Measurements from ENCODE around the gene PASD1. TPM values are rescaled to one million over a fixed set of nuclear protein-coding genes. Genes with fewer than 3 reads are reported as not detected.
"Not testable (repeated sequence)": the region's sequence is repeated elsewhere in the genome, so short reads cannot be mapped to it uniquely, and the experiment has no call there.

The PASD1 gene
- total RNA-seq, 3 donors from 2014 or later, result not detected

GRCh38 chrX:151537572-151537971 lies 25.9 kb upstream of the PASD1 start:
- no peaks in the 10 kb centered on the region for H3K36me3 ChIP-seq (ENCODE audit: low read depth)
- ATAC-seq (no peak), DNase-seq (no peak)
- TF ChIP-seq CTCF (IDR thresholded peaks at IDR 0.05), result no peak
- no peaks in the 10 kb centered on the region for H3K4me1 ChIP-seq (ENCODE audit: low read depth)
- no peak overlapping the region for H3K4me3 ChIP-seq
- intact Hi-C loops (cut with DNase I, micrococcal nuclease), result no loop called here
- H3K9me3 ChIP-seq, result no peaks in the 10 kb centered on the region

- no peak for ATAC-seq
- intact Hi-C loops (cut with DNase I, micrococcal nuclease), result no loop called here
Observed at GRCh38 chrX:151538190-151539122, 25.0 kb upstream of the PASD1 start.

GRCh38 chrX:151543706-151544105 lies 19.8 kb upstream of the PASD1 start:
- Histone ChIP-seq H3K4me3 (no peak overlapping the region), H3K4me1 (ENCODE audit: low read depth) (no peaks in the 10 kb centered on the region), H3K36me3 (ENCODE audit: low read depth) (no peaks in the 10 kb centered on the region), H3K9me3 (no peaks in the 10 kb centered on the region)
- intact Hi-C loops (cut with DNase I, micrococcal nuclease), result no loop called here
- no peak for DNase-seq
- no peak for TF ChIP-seq CTCF (IDR thresholded peaks at IDR 0.05)
- ATAC-seq, result no peak

More at GRCh38 chrX:151538190-151539122, 25.0 kb upstream of the PASD1 start:
- DNase-seq, result no peak
- Histone ChIP-seq H3K36me3 (ENCODE audit: low read depth) (no peaks in the 10 kb centered on the region), H3K9me3 (no peaks in the 10 kb centered on the region), H3K4me3 (no peak overlapping the region), H3K4me1 (ENCODE audit: low read depth) (no peaks in the 10 kb centered on the region)
- TF ChIP-seq CTCF (IDR thresholded peaks at IDR 0.05), result no peak

GRCh38 chrX:151546226-151546625 lies 17.2 kb upstream of the PASD1 start:
- DNase-seq, ATAC-seq: not testable (repeated sequence)

GRCh38 chrX:151551176-151551575 lies 12.3 kb upstream of the PASD1 start:
- H3K36me3 ChIP-seq (ENCODE audit: low read depth); H3K4me3 ChIP-seq; ATAC-seq; DNase-seq; H3K9me3 ChIP-seq; H3K4me1 ChIP-seq (ENCODE audit: low read depth); intact Hi-C loops (cut with DNase I, micrococcal nuclease): not testable (repeated sequence)

More at GRCh38 chrX:151546226-151546625, 17.2 kb upstream of the PASD1 start:
- H3K36me3 ChIP-seq (ENCODE audit: low read depth); H3K9me3 ChIP-seq; H3K4me1 ChIP-seq (ENCODE audit: low read depth); intact Hi-C loops (cut with DNase I, micrococcal nuclease); H3K4me3 ChIP-seq: not testable (repeated sequence)

- H3K4me1 ChIP-seq (ENCODE audit: low read depth), result no peaks in the 10 kb centered on the region
- no peak for ATAC-seq
- H3K9me3 ChIP-seq, result no peaks in the 10 kb centered on the region
- TF ChIP-seq CTCF (IDR thresholded peaks at IDR 0.05), result no peak
- no peaks in the 10 kb centered on the region for H3K36me3 ChIP-seq (ENCODE audit: low read depth)
- no peak for DNase-seq
- intact Hi-C loops (cut with DNase I, micrococcal nuclease), result no loop called here
- no peak overlapping the region for H3K4me3 ChIP-seq
Observed at GRCh38 chrX:151552743-151553142, 10.7 kb upstream of the PASD1 start.

GRCh38 chrX:151555301-151555700 lies 8.2 kb upstream of the PASD1 start:
- ATAC-seq; H3K36me3 ChIP-seq (ENCODE audit: low read depth); H3K9me3 ChIP-seq; H3K4me3 ChIP-seq; DNase-seq; H3K4me1 ChIP-seq (ENCODE audit: low read depth); intact Hi-C loops (cut with DNase I, micrococcal nuclease): not testable (repeated sequence)

GRCh38 chrX:151562485-151562884 lies 990 bp upstream of the PASD1 start:
- H3K4me1 ChIP-seq (ENCODE audit: low read depth); H3K36me3 ChIP-seq (ENCODE audit: low read depth); ATAC-seq; intact Hi-C loops (cut with DNase I, micrococcal nuclease); DNase-seq; H3K9me3 ChIP-seq; H3K4me3 ChIP-seq: not testable (repeated sequence)

- H3K4me1 ChIP-seq (ENCODE audit: low read depth); H3K36me3 ChIP-seq (ENCODE audit: low read depth); H3K9me3 ChIP-seq; DNase-seq; intact Hi-C loops (cut with DNase I, micrococcal nuclease); ATAC-seq; H3K4me3 ChIP-seq: not testable (repeated sequence)
Observed at GRCh38 chrX:151563003-151563402, 472 bp upstream of the PASD1 start.
